T-cell (primary cell): ENCODE results near the gene LINGO4. TPM values are rescaled to one million over a fixed set of nuclear protein-coding genes. Genes with fewer than 3 reads are reported as not detected.

Experiments
- ATAC-seq, 4 experiments: fragments of 200-7000 bp in 3 of 4; fragments of 150-1000 bp in 1 of 4; cut with Tn5 transposase; replicated peaks in 1 of 4; 1 replicate in 3 of 4; 2 replicates in 1 of 4; pipeline ENCODE4 v1.10.0; 2021; ENCODE audit warnings: moderate library complexity in 3 of 4, mild to moderate bottlenecking in 2 of 4, moderate number of reproducible peaks in 1 of 4
- CTCF ChIA-PET, 2 donors: fragments of 300-600 bp; sonication (Branson Sonifier 250); formaldehyde crosslinking; loops; one replicate each; lab custom pipeline; 2022; ENCODE audit warnings: antibody characterized with exemption in 2 of 2; lab: Charles Lee
- POLR2A ChIA-PET, 2 donors: fragments of 300-600 bp; sonication (Branson Sonifier 250); formaldehyde crosslinking; loops; one replicate each; lab custom pipeline; 2022; ENCODE audit warnings: antibody characterized with exemption in 2 of 2; lab: Charles Lee
- DNase-seq, 35 experiments: peaks; one replicate each; pipeline versions ENCODE4 v3.0.0 to v3.0.0-alpha.2; 2013 to 2023
- H3K27ac ChIP-seq: one replicate; pipeline ENCODE4 v1.5.1; 2013; ENCODE audit warnings: low read length
- H3K27me3 ChIP-seq, 2 experiments: replicated peaks in 1 of 2; 1 replicate in 1 of 2; 2 replicates in 1 of 2; pipeline versions ENCODE4 v1.6.1 to v1.7.0; 2013; ENCODE audit warnings: low read length in 1 of 2, mixed read lengths in 1 of 2; ENCODE audit not compliant: control insufficient read depth in 2 of 2, insufficient read depth in 2 of 2; ENCODE audit errors: extremely low read depth in 1 of 2
- H3K36me3 ChIP-seq, 2 donors: 1 replicate in 1 of 2; 2 replicates in 1 of 2; pipeline versions ENCODE4 v1.6.1 to v1.7.0; 2013; ENCODE audit warnings: low read length in 1 of 2; ENCODE audit not compliant: control insufficient read depth in 2 of 2, insufficient read depth in 1 of 2; ENCODE audit errors: extremely low read depth in 1 of 2
- H3K4me1 ChIP-seq, 2 experiments: 1 replicate in 1 of 2; 2 replicates in 1 of 2; pipeline versions ENCODE4 v1.6.1 to v1.7.0; 2013; ENCODE audit warnings: low read length in 2 of 2, mixed read lengths in 1 of 2; ENCODE audit not compliant: insufficient read depth in 2 of 2, control insufficient read depth in 1 of 2; ENCODE audit errors: extremely low read depth in 1 of 2
- H3K4me3 ChIP-seq, 2 donors: 1 replicate in 1 of 2; 2 replicates in 1 of 2; pipeline versions ENCODE4 v1.5.1 to v1.7.0; 2013; ENCODE audit warnings: mild to moderate bottlenecking in 2 of 2, low read length in 1 of 2, moderate library complexity in 1 of 2; ENCODE audit not compliant: control insufficient read depth in 1 of 2; ENCODE audit errors: extremely low read depth in 1 of 2
- H3K9me3 ChIP-seq: 2 replicates; pipeline ENCODE4 v1.7.0; 2013
- H3K27ac Mint-ChIP-seq, 2 donors: one replicate each; pipeline ENCODE4 v1.8.0; 2020 to 2021; ENCODE audit warnings: mild to moderate bottlenecking in 2 of 2, mixed read lengths in 2 of 2
- H3K27me3 Mint-ChIP-seq, 2 donors: one replicate each; pipeline ENCODE4 v1.8.0; 2021 to 2022; ENCODE audit warnings: mixed read lengths in 2 of 2
- H3K36me3 Mint-ChIP-seq: one replicate; pipeline ENCODE4 v1.8.0; 2021; ENCODE audit warnings: mixed read lengths
- H3K4me1 Mint-ChIP-seq, 3 donors: one replicate each; pipeline ENCODE4 v1.8.0; 2020 to 2022; ENCODE audit warnings: mixed read lengths in 3 of 3, mild to moderate bottlenecking in 1 of 3
- H3K4me3 Mint-ChIP-seq, 3 donors: one replicate each; pipeline ENCODE4 v1.8.0; 2020 to 2022; ENCODE audit warnings: mild to moderate bottlenecking in 3 of 3, mixed read lengths in 3 of 3, moderate library complexity in 3 of 3
- H3K9me3 Mint-ChIP-seq, 3 donors: one replicate each; pipeline ENCODE4 v1.8.0; 2020 to 2022; ENCODE audit warnings: mixed read lengths in 3 of 3
- WGBS: methylation state at CpG from one replicate; pipeline ENCODE4 v1.1.5; 2013; ENCODE audit warnings: missing lambda C conversion rate; ENCODE audit not compliant: insufficient coverage; 5-methylcytosine and 5-hydroxymethylcytosine counted together
- total RNA-seq, 35 experiments: library from RNA in 6 of 35; stranded (reverse) in 6 of 35; fragments of 120-200 nt in 1 of 35; gene quantifications; one replicate each; pipeline versions ENCODE4 v1.2.1 to v1.2.4 and lab custom pipeline; 2013 to 2026

The LINGO4 gene
- total RNA-seq, 5 donors from 2014 or later (not counting 1 experiment from before 2014, with no cell fraction given) = 0.25 to 0.40 (median 0.36) TPM; not detected in 2

- H3K9me3 ChIP-seq = no peaks in the 10 kb centered on the region
- ATAC-seq = no peak
- peaks cover 4 to 38% of the 10 kb centered on the region in 2 donors for H3K36me3 ChIP-seq
- H3K4me3 Mint-ChIP-seq = no peak overlapping the region
- H3K27me3 Mint-ChIP-seq = no peaks in the 10 kb centered on the region
- ChIA-PET POLR2A (interaction anchor here in 1 of 2 donors (0.7 kb wide), 2 partner anchors 130 to 249 kb away, joined by 6 to 7 read pairs; no protein-coding TSS in a partner anchor), CTCF (no interaction called here)
- H3K4me1 Mint-ChIP-seq = peaks cover 16 to 22% (median 17%) of the 10 kb centered on the region in 3 donors
- no peak overlapping the region for H3K27ac ChIP-seq
- H3K9me3 Mint-ChIP-seq = no peaks in the 10 kb centered on the region
- H3K27me3 ChIP-seq = no peaks in the 10 kb centered on the region
- H3K4me3 ChIP-seq = no peak overlapping the region
- H3K4me1 ChIP-seq = peaks cover 10 to 11% of the 10 kb centered on the region in 2 experiments
- H3K27ac Mint-ChIP-seq = no peak overlapping the region
- DNase-seq = no peak
- H3K36me3 Mint-ChIP-seq = peaks cover 40% of the 10 kb centered on the region
These were observed 46.0 kb downstream of the LINGO4 start for GRCh38 chr1:151759241-151759640.

GRCh38 chr1:151756291-151756690 is 48.9 kb downstream of the LINGO4 start:
- no peak overlapping the region for H3K27ac ChIP-seq
- Mint-ChIP-seq H3K27me3 (peaks cover 3 to 5% of the 10 kb centered on the region in 2 donors), H3K4me1 (peaks cover 0 to 4% (median 0%) of the 10 kb centered on the region in 3 donors), H3K4me3 (no peak overlapping the region), H3K9me3 (no peaks in the 10 kb centered on the region), H3K27ac (no peak overlapping the region), H3K36me3 (peaks cover 31% of the 10 kb centered on the region)
- H3K36me3 ChIP-seq = peaks cover 3 to 31% of the 10 kb centered on the region in 2 donors
- H3K4me1 ChIP-seq = no peaks in the 10 kb centered on the region
- H3K27me3 ChIP-seq = no peaks in the 10 kb centered on the region
- no peak overlapping the region for H3K4me3 ChIP-seq
- DNase-seq (no peak), ATAC-seq (no peak)
- no CpG with 5 or more reads among the region's 1 CpG for WGBS
- H3K9me3 ChIP-seq = no peaks in the 10 kb centered on the region
- CTCF ChIA-PET = no interaction called here
- POLR2A ChIA-PET = no interaction called here

Other genes with a start within 250 kb of the LINGO4 start
- 10 to 100 TPM; 24.2 to 33.6 (median 31.6) TPM for gene SNX27, start 193.4 kb downstream of the LINGO4 start, total RNA-seq
- not detected for gene CELF3, start 88.6 kb downstream of the LINGO4 start, total RNA-seq
- gene RIIAD1, start 83.9 kb downstream of the LINGO4 start, total RNA-seq = not detected
- gene MRPL9, start 41.9 kb downstream of the LINGO4 start, total RNA-seq = 100 to 1,000 TPM in 2 of 5 donors, 10 to 100 TPM in 3; 72.0 to 131 (median 88.7) TPM
- gene TDRKH, start 14.9 kb downstream of the LINGO4 start, total RNA-seq = 10 to 100 TPM in 4 of 5 donors, 1 to 10 TPM in 1; 9.6 to 26.3 (median 22.1) TPM
- 10 to 100 TPM in 1 of 5 donors, 1 to 10 TPM in 4; 1.5 to 11.6 (median 7.6) TPM for gene RORC, start 26.4 kb upstream of the LINGO4 start, total RNA-seq
- 1 to 10 TPM in 2 of 5 donors, under 1 TPM in 3; 0.26 to 1.1 (median 0.85) TPM for gene C2CD4D, start 34.4 kb upstream of the LINGO4 start, total RNA-seq
- gene THEM5, start 48.3 kb upstream of the LINGO4 start, total RNA-seq = not detected
- 100 to 1,000 TPM in 2 of 5 donors, 10 to 100 TPM in 3; 48.2 to 119 (median 97.6) TPM for gene THEM4, start 104.1 kb upstream of the LINGO4 start, total RNA-seq
- 100 to 1,000 TPM; 157 to 277 (median 264) TPM for gene S100A10, start 188.4 kb upstream of the LINGO4 start, total RNA-seq
- 100 to 1,000 TPM in 3 of 5 donors, 10 to 100 TPM in 2; 37.3 to 254 (median 195) TPM for gene S100A11, start 231.6 kb upstream of the LINGO4 start, total RNA-seq